Fibroblast of villous mesenchyme (primary cell): ENCODE measurements around the gene ANKS1B. TPM values are rescaled to one million over a fixed set of nuclear protein-coding genes. Genes with fewer than 3 reads are reported as not detected.

Source experiments
- DNase-seq: peaks from one replicate; pipeline ENCODE4 v3.0.0-alpha.2; 2010; ENCODE audit warnings: low read depth
- H3K4me3 ChIP-seq: 2 replicates; pipeline ENCODE4 v1.5.1; 2011; ENCODE audit warnings: low read depth, mild to moderate bottlenecking, low read length
- CTCF ChIP-seq: IDR thresholded peaks from 2 replicates; pipeline ENCODE4 v1.5.1; 2012; ENCODE audit warnings: low read depth, mild to moderate bottlenecking, low read length; ENCODE audit not compliant: insufficient read depth
- total RNA-seq: library from RNA; depleted of rRNA; stranded (reverse); fragments of >200 nt; gene quantifications from 2 replicates; pipeline ENCODE4 v1.2.3, GENCODE V29; 2012

Gene ANKS1B
- total RNA-seq, 1 donor = 0.86 TPM

- no peak for TF ChIP-seq CTCF
- DNase-seq = no peak
- no peak overlapping the region for H3K4me3 ChIP-seq
Measured at GRCh38 chr12:99454539-99455172, 530.1 kb downstream of the ANKS1B start.

- no peak overlapping the region for H3K4me3 ChIP-seq
- no peak for TF ChIP-seq CTCF
- no peak for DNase-seq
Measured at GRCh38 chr12:99453836-99454538, 530.7 kb downstream of the ANKS1B start.

GRCh38 chr12:99450036-99450630, 534.6 kb downstream of the ANKS1B start:
- no peak for DNase-seq
- TF ChIP-seq CTCF = no peak
- no peak overlapping the region for H3K4me3 ChIP-seq

- H3K4me3 ChIP-seq = no peak overlapping the region
- DNase-seq = no peak
- no peak for TF ChIP-seq CTCF
Measured at GRCh38 chr12:99444859-99445316, 539.8 kb downstream of the ANKS1B start.

GRCh38 chr12:99442758-99443157, 542.0 kb downstream of the ANKS1B start:
- TF ChIP-seq CTCF = no peak
- H3K4me3 ChIP-seq = no peak overlapping the region
- DNase-seq = no peak

GRCh38 chr12:99439399-99439798, 545.3 kb downstream of the ANKS1B start:
- no peak for TF ChIP-seq CTCF
- no peak overlapping the region for H3K4me3 ChIP-seq
- DNase-seq = no peak

GRCh38 chr12:99436584-99436983, 548.2 kb downstream of the ANKS1B start:
- DNase-seq = no peak
- no peak overlapping the region for H3K4me3 ChIP-seq
- TF ChIP-seq CTCF = no peak
